HG03342 (cell line): ENCODE results near the gene SPPL2A.

Experiments
- ATAC-seq: cut with Tn5 transposase; IDR thresholded peaks from one replicate; pipeline ENCODE4 v1.9.1; 2021; ENCODE audit warnings: mild to moderate bottlenecking, moderate library complexity; ENCODE audit not compliant: unreplicated experiment

SPPL2A gene

GRCh38 chr15:50774450-50774849 is 8.9 kb upstream of the SPPL2A start:
- no peak for ATAC-seq

- ATAC-seq = no peak
These were observed 7.9 kb upstream of the SPPL2A start for GRCh38 chr15:50773389-50773788.

- no peak for ATAC-seq
These were observed 1.9 kb upstream of the SPPL2A start for GRCh38 chr15:50767332-50767861.

GRCh38 chr15:50764461-50765194 is 878 bp downstream of the SPPL2A start:
- ATAC-seq = peak; percentile 38

DNA sequence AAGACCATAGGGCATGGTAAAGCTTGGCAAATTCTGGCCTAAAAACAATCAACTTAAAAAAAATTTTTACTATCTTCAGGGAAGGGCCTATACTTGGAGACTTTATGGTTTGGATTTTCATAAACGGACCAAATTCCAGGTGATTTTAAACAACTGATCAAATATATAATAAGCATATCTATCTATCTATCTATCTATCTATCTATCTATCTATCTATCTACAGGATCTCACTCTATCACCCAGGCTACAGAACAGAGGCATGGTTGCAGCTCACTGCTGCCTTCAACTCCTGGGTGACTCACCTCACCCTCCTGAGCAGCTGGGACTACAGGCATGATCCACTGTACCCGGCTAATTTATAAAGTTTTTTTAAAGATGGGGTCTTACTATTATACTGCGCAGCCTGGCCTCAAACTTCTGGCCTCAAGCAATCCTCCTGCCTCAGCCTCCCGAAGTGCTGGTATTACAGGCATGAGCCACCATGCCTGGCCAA is 6.7 kb downstream of the SPPL2A start:
- ATAC-seq = no peak

DNA sequence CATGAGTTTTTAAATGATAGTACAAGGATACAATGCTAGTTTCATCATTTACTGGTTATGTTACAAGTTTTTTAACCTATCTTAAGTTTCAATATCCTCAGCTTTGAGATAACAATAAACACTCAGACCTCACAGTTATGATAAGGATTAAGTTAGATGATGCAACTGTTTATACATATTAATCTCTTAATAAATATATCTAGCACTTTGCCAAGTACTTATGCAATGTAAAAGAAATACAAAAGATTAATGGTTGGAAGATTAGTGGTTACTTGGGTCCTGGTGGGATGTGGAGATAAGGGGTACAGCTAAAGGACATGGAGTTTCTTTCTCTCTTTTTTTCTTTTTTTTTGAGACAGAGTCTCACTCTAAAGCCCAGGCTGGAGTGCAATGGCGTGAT is 12.0 kb downstream of the SPPL2A start:
- no peak for ATAC-seq

GRCh38 chr15:50751394-50751793 is 14.1 kb downstream of the SPPL2A start:
- ATAC-seq = no peak

DNA sequence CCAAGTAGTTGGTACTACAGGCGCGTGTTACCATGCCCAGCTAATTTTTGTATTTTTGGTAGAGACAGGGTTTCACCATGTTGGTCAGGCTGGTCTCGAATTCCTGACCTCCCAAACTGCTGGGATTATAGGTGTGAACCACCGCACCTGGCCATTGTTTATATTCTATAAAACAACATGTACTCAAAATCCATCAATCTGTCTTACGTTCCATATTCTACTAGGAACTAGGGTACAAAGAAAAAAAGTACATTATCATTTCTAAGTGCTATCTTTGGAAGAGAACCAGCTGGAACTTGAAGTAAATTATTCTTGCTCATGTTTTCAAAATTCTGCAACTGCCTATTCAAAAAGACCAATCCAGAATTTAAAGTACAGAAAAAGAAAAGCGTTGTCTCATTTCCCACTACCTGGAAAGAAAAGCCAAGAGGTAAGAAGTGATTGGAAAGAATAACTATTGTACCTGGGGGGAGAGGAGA is 15.2 kb downstream of the SPPL2A start:
- no peak for ATAC-seq

DNA sequence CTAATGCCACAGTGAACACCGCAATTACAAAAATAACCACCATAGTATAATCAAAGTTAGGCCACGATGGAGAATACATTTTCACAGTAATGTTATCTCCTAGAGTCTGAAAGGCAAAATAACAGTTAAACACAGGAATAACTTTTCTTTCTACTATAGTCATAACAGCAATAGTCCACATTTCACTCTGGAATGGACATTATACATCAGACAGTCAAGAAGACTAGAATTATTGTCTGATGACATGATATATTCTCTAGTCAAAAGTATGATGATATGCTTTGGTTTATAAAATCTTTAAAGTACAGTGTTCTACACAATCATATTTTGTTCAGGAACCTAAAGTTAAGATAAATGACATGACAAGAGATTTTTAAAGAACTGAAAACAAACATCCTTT is 18.0 kb downstream of the SPPL2A start:
- no peak for ATAC-seq

- ATAC-seq = no peak
These were observed 20.9 kb downstream of the SPPL2A start for GRCh38 chr15:50744601-50745000.

GRCh38 chr15:50740955-50741354 is 24.6 kb downstream of the SPPL2A start:
- no peak for ATAC-seq

DNA sequence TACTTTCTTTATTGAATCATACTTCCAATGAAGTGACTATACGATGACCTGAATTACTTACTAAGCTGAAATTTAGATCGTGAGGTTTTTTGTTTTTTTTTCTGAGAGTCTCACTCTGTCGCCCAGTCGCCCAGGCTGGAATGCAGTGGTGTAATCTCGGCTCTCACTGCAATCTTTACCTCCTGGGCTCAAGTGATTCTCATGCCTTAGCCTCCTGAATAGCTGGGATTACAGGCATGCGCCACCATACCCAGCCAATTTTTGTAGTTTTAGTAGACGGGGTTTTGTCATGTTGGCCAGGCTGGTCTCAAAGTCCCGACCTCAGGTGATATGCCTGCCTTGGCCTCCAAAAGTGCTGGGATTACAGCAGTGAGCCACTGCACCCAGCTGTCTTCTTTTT is 28.7 kb downstream of the SPPL2A start:
- no peak for ATAC-seq

GRCh38 chr15:50735156-50735555 is 30.4 kb downstream of the SPPL2A start:
- ATAC-seq = no peak

- no peak for ATAC-seq
These were observed 39.2 kb downstream of the SPPL2A start for GRCh38 chr15:50726315-50726714.

DNA sequence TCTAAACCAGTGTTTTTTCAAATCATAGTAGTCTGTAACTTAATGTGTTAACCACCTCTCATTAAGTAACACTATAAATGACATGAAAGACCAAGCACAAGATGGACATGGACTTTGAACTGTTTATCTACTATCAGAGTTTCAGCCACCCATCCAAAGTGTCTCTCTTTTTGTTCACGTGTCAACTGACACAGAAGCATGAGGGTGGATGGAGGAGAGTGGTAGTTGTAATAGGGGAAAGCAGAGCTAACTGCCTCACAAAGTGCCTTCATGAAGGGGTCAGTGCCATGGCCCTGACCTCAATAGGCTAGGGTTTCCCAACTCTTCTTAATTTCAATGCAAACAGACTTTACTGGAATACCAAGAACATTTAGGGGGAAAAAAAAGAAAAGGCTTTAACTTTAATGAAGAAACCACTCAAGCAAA is 46.8 kb downstream of the SPPL2A start:
- no peak for ATAC-seq

DNA sequence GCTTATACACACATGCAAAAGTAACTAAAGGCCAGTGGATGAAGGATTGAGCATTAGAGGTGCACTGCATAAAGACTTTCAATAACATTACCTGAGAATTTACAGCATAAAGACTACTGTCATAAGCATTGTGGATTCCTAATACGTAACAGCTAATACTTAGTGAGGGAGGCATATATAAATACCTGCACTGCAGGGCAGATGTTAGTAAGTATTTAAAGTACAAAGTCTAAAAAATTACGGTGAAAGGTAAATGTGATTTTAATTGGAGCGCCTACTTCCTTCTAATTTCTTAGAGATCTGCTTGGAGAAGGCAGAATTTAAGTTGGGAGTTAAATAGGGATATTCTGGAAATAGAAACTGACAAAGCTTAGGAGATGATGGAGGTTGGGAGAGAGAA is 53.5 kb downstream of the SPPL2A start:
- no peak for ATAC-seq

DNA sequence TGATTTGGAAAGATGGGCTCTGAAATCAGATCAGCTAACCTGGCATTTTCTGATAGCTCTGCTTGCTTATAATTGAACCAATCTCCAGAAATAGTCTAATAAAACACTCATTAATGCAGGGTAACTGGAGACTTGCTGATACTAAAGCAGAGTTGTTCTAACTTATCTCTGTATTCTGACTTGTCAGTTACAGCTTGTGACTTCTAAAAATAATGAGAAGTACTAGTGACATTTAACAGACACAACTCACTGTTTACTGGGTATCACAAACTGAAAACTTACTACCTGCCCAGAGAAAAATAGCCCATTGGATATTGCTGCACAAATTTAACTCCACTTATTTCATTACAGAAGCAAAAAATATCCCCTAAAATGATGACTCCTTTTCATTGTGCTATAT is 54.9 kb downstream of the SPPL2A start:
- no peak for ATAC-seq

DNA sequence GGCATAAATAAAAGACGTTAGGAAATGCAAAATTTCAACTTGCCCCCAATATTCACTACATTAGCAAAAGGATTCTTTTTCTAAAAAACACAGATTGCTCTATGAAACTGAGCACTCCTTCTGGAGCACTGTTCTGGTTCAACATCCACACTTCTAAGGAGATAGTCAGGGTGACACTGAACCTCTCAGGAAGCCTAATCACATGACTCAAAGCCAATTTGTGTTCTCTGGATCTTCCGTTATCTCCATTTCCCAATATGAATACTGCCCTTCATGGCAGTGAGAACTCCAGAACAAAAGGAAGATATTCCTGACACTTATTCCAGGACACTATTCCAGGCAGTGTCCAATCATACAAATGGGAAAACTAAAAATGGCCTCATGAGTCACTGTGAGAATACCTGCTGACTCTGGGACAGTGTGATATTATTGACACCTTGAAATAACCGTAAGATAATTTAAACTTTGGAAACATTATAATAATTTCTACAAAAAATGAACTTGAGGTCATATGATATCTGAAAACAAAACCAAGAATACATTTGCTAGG is 57.6 kb downstream of the SPPL2A start:
- ATAC-seq = no peak

DNA sequence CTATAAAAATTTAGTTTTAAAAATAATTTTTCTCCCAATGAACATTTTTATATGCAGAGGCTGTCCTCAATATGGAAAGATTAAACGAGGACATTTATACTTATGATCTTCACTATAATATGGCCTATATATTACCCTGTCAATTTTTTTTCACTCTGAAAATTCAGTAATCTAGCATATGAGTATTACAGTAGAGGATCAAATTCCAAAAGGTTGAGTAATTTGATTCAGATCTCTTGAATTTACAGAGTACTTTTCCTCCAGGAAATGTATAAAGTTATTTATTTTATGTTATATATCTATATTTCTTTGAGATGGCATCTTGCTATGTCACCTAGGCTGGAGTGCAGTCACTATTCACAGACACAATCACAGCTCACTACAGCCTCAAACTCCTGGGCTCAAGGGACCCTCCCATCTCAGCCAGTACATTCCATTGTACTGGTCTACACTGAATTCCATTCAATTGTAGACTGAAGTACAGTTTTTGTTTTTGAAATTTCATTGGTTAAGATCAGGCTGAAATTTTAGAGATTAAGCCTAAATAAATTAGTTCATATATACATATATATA is 62.7 kb downstream of the SPPL2A start:
- no peak for ATAC-seq

DNA sequence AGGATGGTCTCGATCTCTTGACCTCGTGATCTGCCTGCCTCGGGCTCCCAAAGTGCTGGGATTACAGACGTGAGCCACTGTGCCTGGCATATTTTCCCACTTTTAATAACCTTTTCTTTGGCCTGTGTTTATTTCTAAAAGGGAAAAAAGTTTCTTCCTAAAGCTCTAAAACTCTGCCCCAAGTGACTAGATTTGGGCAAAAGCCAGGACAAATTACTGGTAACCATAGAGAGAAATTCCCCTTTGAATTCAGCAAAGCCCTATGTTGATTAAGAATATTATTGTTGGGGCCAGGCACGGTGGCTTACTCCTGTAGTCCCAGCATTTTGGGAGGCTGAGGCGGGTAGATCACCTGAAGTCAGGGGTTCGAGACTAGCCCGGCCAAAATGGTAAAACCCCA is 67.4 kb downstream of the SPPL2A start:
- ATAC-seq = no peak

GRCh38 chr15:50697109-50697797 is 68.3 kb downstream of the SPPL2A start:
- no peak for ATAC-seq
